Measurements from ENCODE around the gene FRMPD4. TPM values are rescaled to one million over a fixed set of nuclear protein-coding genes. Genes with fewer than 3 reads are reported as not detected.

Gene FRMPD4
- total and polyA plus RNA-seq, 12 donors: under 0.01 to 0.06 (median 0.02) TPM; not detected in 7

DNA sequence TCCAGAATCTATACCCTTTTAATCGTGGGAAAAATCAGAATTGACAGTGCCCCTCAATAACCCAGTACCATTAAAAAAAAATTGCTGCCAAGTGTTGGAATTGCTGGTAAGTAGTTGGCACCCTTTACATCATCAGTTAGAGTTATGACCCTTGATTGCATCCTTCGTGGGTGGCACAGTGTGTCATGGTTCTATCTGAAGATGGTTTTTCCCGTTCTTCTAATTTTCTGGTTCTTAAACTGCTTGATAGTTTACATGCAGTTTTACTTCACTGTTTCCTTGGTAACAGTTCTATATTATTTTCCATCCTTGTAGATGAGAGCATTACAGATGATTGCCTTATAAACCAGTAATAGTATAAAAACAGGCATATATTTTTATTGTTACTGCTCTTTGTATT is 3.2 kb downstream of the FRMPD4 start:
- Histone ChIP-seq H3K27ac (no peak overlapping the region), H3K27me3 (peaks cover 16% of the 10 kb centered on the region), H3K9me3 (replicated peaks in 1 of 3) (no peaks in the 10 kb centered on the region), H3K4me3 (no peak overlapping the region), H3K36me3 (replicated peaks in 1 of 2) (no peaks in the 10 kb centered on the region), H3K4me1 (replicated peaks in 1 of 2) (no peaks in the 10 kb centered on the region)
- intact Hi-C loops (cut with DNase I): no loop called here
- no peak for TF ChIP-seq POLR2A (IDR thresholded peaks at IDR 0.05)
- TF ChIP-seq, protein P1, sequence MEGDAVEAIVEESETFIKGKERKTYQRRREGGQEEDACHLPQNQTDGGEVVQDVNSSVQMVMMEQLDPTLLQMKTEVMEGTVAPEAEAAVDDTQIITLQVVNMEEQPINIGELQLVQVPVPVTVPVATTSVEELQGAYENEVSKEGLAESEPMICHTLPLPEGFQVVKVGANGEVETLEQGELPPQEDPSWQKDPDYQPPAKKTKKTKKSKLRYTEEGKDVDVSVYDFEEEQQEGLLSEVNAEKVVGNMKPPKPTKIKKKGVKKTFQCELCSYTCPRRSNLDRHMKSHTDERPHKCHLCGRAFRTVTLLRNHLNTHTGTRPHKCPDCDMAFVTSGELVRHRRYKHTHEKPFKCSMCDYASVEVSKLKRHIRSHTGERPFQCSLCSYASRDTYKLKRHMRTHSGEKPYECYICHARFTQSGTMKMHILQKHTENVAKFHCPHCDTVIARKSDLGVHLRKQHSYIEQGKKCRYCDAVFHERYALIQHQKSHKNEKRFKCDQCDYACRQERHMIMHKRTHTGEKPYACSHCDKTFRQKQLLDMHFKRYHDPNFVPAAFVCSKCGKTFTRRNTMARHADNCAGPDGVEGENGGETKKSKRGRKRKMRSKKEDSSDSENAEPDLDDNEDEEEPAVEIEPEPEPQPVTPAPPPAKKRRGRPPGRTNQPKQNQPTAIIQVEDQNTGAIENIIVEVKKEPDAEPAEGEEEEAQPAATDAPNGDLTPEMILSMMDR (IDR thresholded peaks at IDR 0.05): no peak
- 58 to 78% (median 72%) methylated on average over 3 of the region's 3 CpGs for WGBS, 4 donors
- DNase-seq: no peak

DNA sequence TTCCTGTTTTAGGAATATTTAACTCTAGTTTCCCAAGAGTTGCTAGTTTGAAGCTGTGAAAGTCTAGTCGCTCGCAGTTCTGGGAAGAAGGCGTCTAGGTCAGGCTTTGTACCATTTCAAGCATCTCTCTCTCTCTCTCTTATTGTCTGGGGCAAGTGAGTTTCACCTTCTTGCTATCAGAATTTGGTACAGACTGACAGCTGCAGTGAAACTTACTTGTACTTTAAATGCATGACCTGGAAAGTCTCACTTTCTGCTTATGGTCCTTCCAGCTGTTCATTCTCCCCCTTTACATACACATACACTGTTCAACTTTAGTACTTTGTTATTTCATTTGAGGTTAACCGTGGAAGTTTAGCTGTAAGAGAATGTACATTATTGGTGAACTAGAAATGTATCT is 4.4 kb downstream of the FRMPD4 start:
- no peak overlapping the region for H3K27ac ChIP-seq
- no peaks in the 10 kb centered on the region for H3K36me3 ChIP-seq (replicated peaks in 1 of 2)
- 71 to 84% (median 74%) methylated on average over 4 of the region's 4 CpGs for WGBS, 4 donors
- DNase-seq: no peak
- TF ChIP-seq, protein P1 (IDR thresholded peaks at IDR 0.05): no peak
- no peak for TF ChIP-seq POLR2A (IDR thresholded peaks at IDR 0.05)
- no peaks in the 10 kb centered on the region for H3K9me3 ChIP-seq (replicated peaks in 1 of 3)
- H3K4me1 ChIP-seq (replicated peaks in 1 of 2): no peaks in the 10 kb centered on the region
- peaks cover 14% of the 10 kb centered on the region for H3K27me3 ChIP-seq
- intact Hi-C loops (cut with DNase I): no loop called here
- H3K4me3 ChIP-seq: no peak overlapping the region

DNA sequence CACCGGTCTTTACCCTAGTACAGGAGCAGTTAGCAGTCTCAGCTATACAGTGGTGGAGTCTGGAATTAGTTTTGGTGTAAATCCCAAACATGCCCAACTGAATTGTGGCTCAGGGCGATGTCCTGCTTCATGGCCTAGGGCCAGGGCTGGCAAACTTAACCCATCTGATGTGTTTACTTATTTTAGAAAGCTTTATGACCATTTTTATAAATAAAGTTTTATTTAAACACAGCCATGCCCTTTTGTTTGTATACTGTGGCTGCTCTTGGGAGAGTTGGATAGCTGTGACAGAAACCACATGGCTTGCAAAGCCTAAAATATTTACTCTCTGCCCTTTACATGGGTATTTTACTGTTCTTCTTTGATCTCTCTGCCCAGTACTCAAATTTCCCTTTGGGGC is 7.1 kb downstream of the FRMPD4 start:
- TF ChIP-seq, protein P1 (IDR thresholded peaks at IDR 0.05): no peak
- no peak for TF ChIP-seq POLR2A (IDR thresholded peaks at IDR 0.05)
- Histone ChIP-seq H3K4me3 (no peak overlapping the region), H3K27me3 (no peaks in the 10 kb centered on the region), H3K4me1 (replicated peaks in 1 of 2) (no peaks in the 10 kb centered on the region), H3K36me3 (replicated peaks in 1 of 2) (no peaks in the 10 kb centered on the region), H3K9me3 (replicated peaks in 1 of 3) (no peaks in the 10 kb centered on the region), H3K27ac (no peak overlapping the region)
- 77 to 100% (median 83%) methylated on average over 1 to 2 of the region's 2 CpGs for WGBS, 4 donors
- no peak for DNase-seq
- intact Hi-C loops (cut with DNase I): no loop called here

DNA sequence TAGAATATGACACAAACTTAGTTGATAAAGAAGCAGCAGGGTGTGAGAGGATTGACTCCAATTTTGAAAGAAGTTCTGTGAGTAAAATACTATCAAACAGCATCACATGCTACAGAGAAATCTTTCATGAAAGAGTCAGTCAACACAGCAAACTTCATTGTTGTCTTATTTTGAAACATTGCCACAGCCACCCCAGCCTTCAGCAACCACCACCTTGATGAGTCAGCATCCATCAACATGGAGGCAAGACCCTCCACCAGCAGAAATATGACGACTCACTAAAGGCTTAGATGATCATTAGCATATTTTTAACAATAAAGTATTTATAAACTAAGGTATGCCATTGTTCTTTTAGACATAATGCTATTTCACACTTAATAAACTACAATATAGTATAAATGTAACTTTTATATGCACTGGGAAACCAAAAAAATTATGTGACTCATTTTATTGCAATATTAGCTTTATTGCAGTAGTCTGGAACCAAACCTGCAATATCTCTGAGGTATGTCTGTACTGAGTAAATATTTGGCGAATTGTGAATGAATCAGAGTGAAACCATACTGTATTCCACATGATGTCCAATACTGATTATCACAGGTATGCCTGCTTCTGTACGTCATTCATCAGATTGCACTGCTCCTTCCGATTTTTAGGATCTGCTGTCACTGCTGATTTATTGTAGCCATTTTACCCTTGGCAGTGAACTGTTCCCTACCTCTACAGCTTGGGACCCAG is 11.6 kb downstream of the FRMPD4 start:
- H3K4me3 ChIP-seq: no peak overlapping the region
- H3K4me1 ChIP-seq (replicated peaks in 1 of 2): no peaks in the 10 kb centered on the region
- H3K27me3 ChIP-seq: no peaks in the 10 kb centered on the region
- TF ChIP-seq, protein P1 (IDR thresholded peaks at IDR 0.05): no peak
- no peak for TF ChIP-seq POLR2A (IDR thresholded peaks at IDR 0.05)
- H3K36me3 ChIP-seq (replicated peaks in 1 of 2): no peaks in the 10 kb centered on the region
- no peaks in the 10 kb centered on the region for H3K9me3 ChIP-seq (replicated peaks in 1 of 3)
- H3K27ac ChIP-seq: no peak overlapping the region
- WGBS, 4 donors: 66 to 77% (median 73%) methylated on average over 4 of the region's 4 CpGs
- no peak for DNase-seq
- intact Hi-C loops (cut with DNase I): no loop called here

Data from adrenal gland (tissue), 12 donors.